HepG2 (cell line): ENCODE results near the gene PHRF1. TPM values are rescaled to one million over a fixed set of nuclear protein-coding genes. Genes with fewer than 3 reads are reported as not detected.
A peak's percentile ranks its signal among the peaks of the same experiment; 100 is the strongest.

ENCODE experiments used
- AKAP8 ChIP-seq: sonication (generic); formaldehyde crosslinking; IDR thresholded peaks from 2 replicates; pipeline ENCODE4 v1.5.1; 2020; ENCODE audit warnings: mild to moderate bottlenecking, missing genetic modification reagents
- CHCHD3 ChIP-seq: sonication (generic); formaldehyde crosslinking; IDR thresholded peaks from 2 replicates; pipeline ENCODE4 v1.8.0; 2022; ENCODE audit warnings: mild to moderate bottlenecking, missing genetic modification reagents, moderate library complexity
- FOSL2 ChIP-seq: sonication (generic); formaldehyde crosslinking; IDR thresholded peaks from 2 replicates; pipeline ENCODE4 v1.4.0; 2020; ENCODE audit warnings: missing genetic modification reagents
- GMEB2 ChIP-seq: IDR thresholded peaks from 2 replicates; pipeline ENCODE4 v1.6.1; 2016; ENCODE audit warnings: missing biosample characterization, missing genetic modification reagents, low read depth
- HOXD1 ChIP-seq: sonication (generic); formaldehyde crosslinking; IDR thresholded peaks from 2 replicates; pipeline ENCODE4 v1.5.0; 2020; ENCODE audit warnings: missing genetic modification reagents
- IKZF5 ChIP-seq: IDR thresholded peaks from 2 replicates; pipeline ENCODE4 v1.6.1; 2018; ENCODE audit warnings: missing genetic modification reagents, mild to moderate bottlenecking, missing compliant biosample characterization
- KDM5B ChIP-seq: sonication (generic); formaldehyde crosslinking; IDR thresholded peaks from 2 replicates; pipeline ENCODE4 v1.4.0; 2020; ENCODE audit warnings: missing genetic modification reagents, mild to moderate bottlenecking, borderline replicate concordance
- PAXIP1 ChIP-seq: sonication (generic); formaldehyde crosslinking; conservative IDR thresholded peaks from 2 replicates; pipeline ENCODE4 v1.4.0; 2020; ENCODE audit warnings: mild to moderate bottlenecking, missing genetic modification reagents, moderate library complexity
- TFDP1 ChIP-seq: IDR thresholded peaks from 2 replicates; pipeline ENCODE4 v1.6.1; 2016; ENCODE audit warnings: missing compliant biosample characterization, missing genetic modification reagents, borderline replicate concordance
- THAP9 ChIP-seq: sonication (generic); formaldehyde crosslinking; IDR thresholded peaks from 2 replicates; pipeline ENCODE4; 2020; ENCODE audit warnings: missing genetic modification reagents, mild to moderate bottlenecking, borderline replicate concordance
- ZBTB4 ChIP-seq: sonication (generic); formaldehyde crosslinking; IDR thresholded peaks from 2 replicates; pipeline ENCODE4 v1.4.0; 2020; ENCODE audit warnings: missing genetic modification reagents, mild to moderate bottlenecking, borderline replicate concordance
- ZNF792 ChIP-seq: IDR thresholded peaks from 2 replicates; pipeline ENCODE4 v1.6.1; 2016
- polyA plus RNA-seq, 8 experiments: library from polyadenylated mRNA; depleted of rRNA in 3 of 8; stranded (reverse) in 7 of 8; unstranded in 1 of 8; fragments of >200 nt; fragmentation: Illumina TruSeq in 4 of 8; extraction: Trizol in 4 of 8; gene quantifications; 2 replicates each; pipeline versions ENCODE4 v1.2.1 to v1.2.3, GENCODE V29; 2011 to 2016; ENCODE audit warnings: low read depth in 4 of 8, missing spikeins in 1 of 8, mixed read lengths in 1 of 8; ENCODE audit not compliant: insufficient read depth in 1 of 8
- total RNA-seq, 5 experiments: library from RNA; depleted of rRNA; stranded (reverse); fragments of >200 nt; fragmentation: Illumina TruSeq; extraction: Trizol; gene quantifications; 2 replicates each; pipeline ENCODE4 v1.2.3, GENCODE V29; 2016; ENCODE audit warnings: low read depth in 1 of 5

Gene PHRF1
- total and polyA plus RNA-seq, 2 of the 13 experiments (the other 11 are each of a cell fraction or from before 2014, with no cell fraction given), result 8.2 to 16.7 TPM

GRCh38 chr11:579830-580601 lies 3.7 kb downstream of the PHRF1 start (continued):
- TF ChIP-seq ZBTB4 (CRISPR knock-in tag) (peak; percentile 61; the same call in 1 of the 2 replicates), GMEB2 (CRISPR knock-in tag) (no peak), KDM5B (CRISPR knock-in tag) (peak; percentile 57; the same call in 1 of the 2 replicates), AKAP8 (peak; percentile 28; the same call in 1 of the 2 replicates), FOSL2 (peak; percentile 64), ZNF792 (CRISPR knock-in tag) (0 out of 2 replicates have a peak, but pooled peaks have one; percentile 27), HOXD1 (CRISPR knock-in tag) (peak; percentile 16; the same call in 1 of the 2 replicates), PAXIP1 (CRISPR knock-in tag) (peak; percentile 77), THAP9 (CRISPR knock-in tag) (no peak), TFDP1 (CRISPR knock-in tag) (peak; percentile 75; the same call in 1 of the 2 replicates), IKZF5 (CRISPR knock-in tag) (no peak), CHCHD3 (no peak)
